Duodenal mucosa (tissue), 2 donors: Measurements from ENCODE around the gene OR13G1.
"Not testable (repeated sequence)": the region's sequence is repeated elsewhere in the genome, so short reads cannot be mapped to it uniquely, and the experiment has no call there.

Experiments used
- H3K27ac ChIP-seq: one replicate; pipeline ENCODE4 v1.7.0; 2013; ENCODE audit warnings: low read depth, low read length
- H3K27me3 ChIP-seq, 2 donors: one replicate each; pipeline ENCODE4 v1.7.0; 2013; ENCODE audit warnings: low read length in 2 of 2, control low read depth in 1 of 2; ENCODE audit not compliant: insufficient read depth in 2 of 2, control insufficient read depth in 1 of 2
- H3K36me3 ChIP-seq, 2 donors: one replicate each; pipeline ENCODE4 v1.7.0; 2013; ENCODE audit warnings: low read length in 2 of 2, control low read depth in 1 of 2; ENCODE audit not compliant: insufficient read depth in 2 of 2, control insufficient read depth in 1 of 2
- H3K4me1 ChIP-seq, 2 donors: one replicate each; pipeline ENCODE4 v1.7.0; 2013; ENCODE audit warnings: low read length in 2 of 2, control low read depth in 1 of 2; ENCODE audit not compliant: insufficient read depth in 2 of 2, control insufficient read depth in 1 of 2
- H3K4me3 ChIP-seq, 2 donors: one replicate each; pipeline ENCODE4 v1.7.0; 2013; ENCODE audit warnings: low read length in 2 of 2, low read depth in 1 of 2
- H3K9ac ChIP-seq, 2 donors: one replicate each; pipeline ENCODE4 v1.7.0; 2013; ENCODE audit warnings: low read length in 2 of 2, low read depth in 1 of 2
- H3K9me3 ChIP-seq, 2 donors: one replicate each; pipeline ENCODE4 v1.7.0; 2013; ENCODE audit warnings: low read length in 2 of 2, control low read depth in 1 of 2; ENCODE audit not compliant: control insufficient read depth in 1 of 2

OR13G1 gene, protein sequence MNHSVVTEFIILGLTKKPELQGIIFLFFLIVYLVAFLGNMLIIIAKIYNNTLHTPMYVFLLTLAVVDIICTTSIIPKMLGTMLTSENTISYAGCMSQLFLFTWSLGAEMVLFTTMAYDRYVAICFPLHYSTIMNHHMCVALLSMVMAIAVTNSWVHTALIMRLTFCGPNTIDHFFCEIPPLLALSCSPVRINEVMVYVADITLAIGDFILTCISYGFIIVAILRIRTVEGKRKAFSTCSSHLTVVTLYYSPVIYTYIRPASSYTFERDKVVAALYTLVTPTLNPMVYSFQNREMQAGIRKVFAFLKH

DNA sequence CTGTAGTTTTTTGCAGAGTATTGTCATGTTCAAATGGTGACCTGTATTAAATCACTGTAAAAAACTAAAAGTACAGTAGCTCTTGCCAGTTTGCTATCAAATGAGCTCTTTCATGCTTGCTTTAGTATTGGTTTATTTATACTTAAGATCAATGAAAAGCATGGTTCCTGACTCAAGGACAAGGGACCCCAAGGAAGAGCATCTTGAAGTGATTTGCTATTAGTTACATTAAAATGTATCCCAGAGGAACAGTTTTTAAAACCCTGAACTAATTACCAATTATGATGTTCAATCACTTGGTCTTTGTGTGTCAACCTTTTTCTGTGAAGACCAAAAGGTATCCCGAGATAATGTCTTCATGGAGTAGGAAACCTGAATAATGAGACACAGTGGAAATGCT lies at the start of gene OR13G1:
Gene OR13G1, minus strand, starts transcription at position 101 of the 400 bp plus-strand sequence. CDS start 6,698 bp downstream, outside the sequence.
- H3K4me3 ChIP-seq: no peak within 1 kb of the TSS
- no peaks in the 10 kb centered on the region for H3K27me3 ChIP-seq
- H3K27ac ChIP-seq: no peak within 1 kb of the TSS
- H3K9me3 ChIP-seq: no peaks in the 10 kb centered on the region
- no peaks in the 10 kb centered on the region for H3K4me1 ChIP-seq
- H3K36me3 ChIP-seq: no peaks in the 10 kb centered on the region
- no peak within 1 kb of the TSS for H3K9ac ChIP-seq

DNA sequence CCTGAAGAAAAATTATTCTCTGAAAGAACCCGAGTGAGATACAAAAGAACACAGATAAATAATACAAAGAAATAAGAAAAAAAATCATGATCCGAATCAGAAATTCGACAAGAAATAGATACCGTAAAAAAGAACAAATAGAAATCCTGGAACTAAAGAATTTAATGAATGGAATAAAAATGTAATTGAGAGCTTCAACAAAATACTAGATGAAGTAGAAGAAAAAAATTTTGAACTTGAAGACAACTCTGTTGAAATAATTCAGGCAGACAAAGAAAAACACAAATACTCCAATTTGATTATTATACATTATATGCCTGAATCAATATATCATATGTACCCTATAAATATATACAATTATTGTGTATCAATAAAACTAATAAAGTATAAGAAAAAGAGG lies 41.7 kb upstream of the OR13G1 start:
- Histone ChIP-seq H3K4me1 (no peaks in the 10 kb centered on the region), H3K36me3 (no peaks in the 10 kb centered on the region), H3K4me3 (no peak overlapping the region), H3K9ac (no peak overlapping the region), H3K27me3 (no peaks in the 10 kb centered on the region), H3K9me3 (peaks cover 12 to 18% of the 10 kb centered on the region in 2 donors), H3K27ac (no peak overlapping the region)

DNA sequence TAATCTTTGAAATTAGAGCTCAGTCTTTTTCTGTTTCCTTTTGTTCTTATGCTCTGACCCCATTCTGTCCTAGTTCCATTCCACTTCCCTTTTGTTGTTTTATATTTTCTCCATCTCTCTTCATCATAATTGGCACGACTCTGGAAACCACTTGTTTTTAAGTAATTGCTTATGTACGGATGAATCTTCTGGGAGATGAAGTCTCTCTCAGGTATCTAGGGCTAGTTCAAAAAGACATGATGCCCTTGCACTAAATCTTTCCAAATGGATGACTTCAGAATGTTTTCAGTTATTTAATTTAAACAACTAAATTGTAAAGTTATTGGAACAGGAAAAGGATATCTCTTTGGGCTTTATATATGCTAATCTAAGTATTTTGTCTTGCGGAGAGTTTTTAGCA lies 37.0 kb upstream of the OR13G1 start, which contains the start of gene OR6F1:
Gene OR6F1, minus strand, starts transcription at position 101 of the 400 bp plus-strand sequence. CDS start 3,891 bp downstream, outside the sequence.
- Histone ChIP-seq H3K27ac (no peak within 1 kb of the TSS), H3K27me3 (no peaks in the 10 kb centered on the region), H3K4me1 (no peaks in the 10 kb centered on the region), H3K4me3 (no peak within 1 kb of the TSS), H3K36me3 (no peaks in the 10 kb centered on the region), H3K9me3 (peaks cover 8 to 11% of the 10 kb centered on the region in 2 donors), H3K9ac (no peak within 1 kb of the TSS)

DNA sequence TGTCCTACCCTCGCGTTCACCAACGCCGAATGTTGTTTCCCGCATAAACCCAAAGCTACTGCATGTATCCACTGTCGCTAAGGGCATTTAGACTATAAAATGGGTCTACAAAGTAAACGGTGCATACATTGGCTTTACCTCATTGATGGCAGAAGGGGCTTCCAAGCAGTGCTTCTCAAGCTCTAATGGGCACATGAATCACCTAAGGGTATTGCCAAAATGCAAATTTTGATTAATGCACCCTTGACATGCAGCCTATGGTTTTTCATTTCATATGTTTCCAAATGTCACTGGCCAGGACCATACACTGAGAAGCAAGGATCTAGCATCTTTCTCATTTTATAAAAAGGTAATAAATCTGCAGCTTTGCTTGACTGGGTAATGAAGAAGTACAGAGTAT lies 34.2 kb upstream of the OR13G1 start:
- peaks cover 0 to 7% of the 10 kb centered on the region in 2 donors for H3K9me3 ChIP-seq

DNA sequence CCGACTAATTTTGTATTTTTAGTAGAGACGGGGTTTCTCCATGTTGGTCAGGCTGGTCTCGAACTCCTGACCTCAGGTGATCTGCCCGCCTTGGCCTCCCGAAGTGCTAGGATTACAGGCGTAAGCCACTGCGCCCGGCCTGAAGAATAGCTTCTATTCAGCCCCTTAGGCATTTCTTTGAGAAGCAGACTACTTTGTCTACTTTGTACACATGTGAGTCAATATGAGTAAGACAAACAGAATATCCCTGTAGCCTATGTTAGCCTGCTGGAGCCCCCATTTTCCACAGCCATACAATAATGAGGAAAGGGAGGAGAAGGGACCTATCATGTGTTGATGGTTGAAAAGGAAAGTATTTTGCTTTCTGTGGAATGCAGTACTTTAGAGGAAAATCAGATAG lies 31.1 kb upstream of the OR13G1 start:
- not testable (repeated sequence) for H3K36me3 ChIP-seq, H3K4me1 ChIP-seq, H3K9ac ChIP-seq, H3K27me3 ChIP-seq, H3K27ac ChIP-seq, H3K9me3 ChIP-seq, H3K4me3 ChIP-seq

More for the DNA sequence above, 34.2 kb upstream of the OR13G1 start:
- no peak overlapping the region for H3K27ac ChIP-seq
- H3K4me3 ChIP-seq: no peak overlapping the region
- no peak overlapping the region for H3K9ac ChIP-seq
- H3K4me1 ChIP-seq: no peaks in the 10 kb centered on the region
- H3K36me3 ChIP-seq: no peaks in the 10 kb centered on the region
- no peaks in the 10 kb centered on the region for H3K27me3 ChIP-seq

DNA sequence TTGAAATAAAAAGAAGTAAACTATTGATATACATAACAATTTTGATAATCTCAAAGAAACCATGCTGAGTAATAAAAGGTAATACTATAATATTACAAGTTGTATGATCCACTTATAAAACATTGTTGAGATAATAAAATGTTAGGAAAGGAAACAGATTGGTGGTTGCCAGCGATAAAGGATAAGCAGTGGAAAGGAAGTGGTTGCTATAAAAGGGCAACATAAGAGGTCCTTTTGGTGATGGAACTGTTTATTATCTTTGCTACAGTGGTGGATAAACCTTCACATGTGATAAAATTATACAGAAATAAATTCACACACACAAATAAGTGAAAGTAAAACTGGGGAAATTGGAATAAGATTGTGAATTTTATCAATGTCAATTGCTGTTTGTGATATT lies 21.8 kb upstream of the OR13G1 start:
- Histone ChIP-seq H3K27me3 (no peaks in the 10 kb centered on the region), H3K27ac (no peak overlapping the region), H3K4me1 (no peaks in the 10 kb centered on the region), H3K9me3 (peaks cover 7 to 12% of the 10 kb centered on the region in 2 donors), H3K36me3 (no peaks in the 10 kb centered on the region), H3K4me3 (no peak overlapping the region), H3K9ac (no peak overlapping the region)

DNA sequence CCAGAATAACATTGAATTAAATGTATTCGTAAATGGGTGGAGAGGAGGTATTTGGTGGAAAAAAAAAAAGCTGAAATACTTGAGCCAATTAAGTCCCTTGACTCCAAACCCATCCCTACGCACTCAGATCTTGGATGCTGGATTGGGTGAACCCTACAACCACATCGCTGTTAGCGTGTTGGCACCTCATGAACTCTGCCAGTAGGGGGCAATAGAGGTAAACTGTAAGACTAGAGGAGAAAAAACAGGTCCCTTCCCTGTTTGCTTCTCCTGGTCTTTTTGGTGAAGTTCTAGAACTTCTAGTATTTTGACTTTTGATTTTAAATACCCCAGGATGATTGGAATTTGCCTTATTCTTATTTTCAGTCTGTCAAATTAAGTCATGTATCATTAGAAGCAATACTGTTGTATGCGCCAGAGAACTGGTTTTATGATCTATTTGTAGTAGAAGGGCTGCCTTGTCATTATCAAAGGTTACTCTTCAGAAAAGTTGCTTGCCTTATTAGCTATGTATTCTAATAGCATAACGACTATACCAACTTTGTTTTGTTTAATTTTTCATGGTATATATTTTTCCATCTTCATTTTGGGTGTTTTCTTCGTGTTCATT lies 1.9 kb upstream of the OR13G1 start:
- H3K9me3 ChIP-seq: no peaks in the 10 kb centered on the region
- H3K9ac ChIP-seq: no peak overlapping the region
- no peaks in the 10 kb centered on the region for H3K4me1 ChIP-seq
- no peaks in the 10 kb centered on the region for H3K27me3 ChIP-seq
- no peak overlapping the region for H3K4me3 ChIP-seq
- no peaks in the 10 kb centered on the region for H3K36me3 ChIP-seq
- no peak overlapping the region for H3K27ac ChIP-seq

DNA sequence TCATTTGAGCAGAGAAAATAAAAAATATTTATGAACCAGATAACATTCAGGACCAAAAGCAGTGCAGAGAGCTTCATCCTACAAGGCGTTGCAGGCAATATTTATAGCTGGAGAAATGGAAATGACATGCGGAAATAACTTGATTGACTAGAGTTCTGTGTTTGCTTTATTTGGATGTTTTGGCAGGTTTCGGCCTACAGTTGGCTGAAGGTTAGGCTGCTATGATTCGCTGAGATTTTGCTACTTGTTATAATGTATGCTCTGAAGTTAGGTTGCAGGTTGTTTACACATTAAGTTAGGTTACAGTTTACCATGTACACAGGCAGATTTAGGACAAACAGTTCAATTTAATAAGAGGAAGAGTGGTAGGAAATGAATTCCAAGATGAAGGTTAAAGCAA lies 632 bp upstream of the OR13G1 start:
- no peaks in the 10 kb centered on the region for H3K9me3 ChIP-seq
- no peak overlapping the region for H3K9ac ChIP-seq
- H3K4me3 ChIP-seq: no peak overlapping the region
- H3K27ac ChIP-seq: no peak overlapping the region
- H3K27me3 ChIP-seq: no peaks in the 10 kb centered on the region
- no peaks in the 10 kb centered on the region for H3K4me1 ChIP-seq
- no peaks in the 10 kb centered on the region for H3K36me3 ChIP-seq

DNA sequence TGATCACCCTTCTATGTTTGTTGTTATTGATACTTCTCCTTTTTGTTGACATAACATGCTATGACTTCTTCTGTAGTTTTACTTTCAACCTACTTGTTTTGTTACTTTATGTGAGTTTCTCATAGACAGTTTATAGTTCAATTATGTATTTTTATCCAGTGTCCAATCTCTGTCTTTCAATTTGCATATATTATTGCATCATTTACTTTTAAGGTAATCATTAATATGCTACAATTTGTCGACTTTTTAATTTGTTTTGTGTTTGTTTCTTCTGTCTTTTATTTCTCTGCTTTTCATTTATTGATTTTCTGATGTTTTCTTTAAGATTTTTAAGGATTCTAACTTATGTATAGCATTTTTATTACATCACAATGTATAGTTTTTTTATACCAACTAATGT lies 10.3 kb downstream of the OR13G1 start:
- H3K9ac ChIP-seq: no peak overlapping the region
- H3K27me3 ChIP-seq: no peaks in the 10 kb centered on the region
- H3K4me1 ChIP-seq: no peaks in the 10 kb centered on the region
- H3K36me3 ChIP-seq: no peaks in the 10 kb centered on the region
- no peak overlapping the region for H3K27ac ChIP-seq
- H3K4me3 ChIP-seq: no peak overlapping the region
- H3K9me3 ChIP-seq: peaks cover 0 to 5% of the 10 kb centered on the region in 2 donors

DNA sequence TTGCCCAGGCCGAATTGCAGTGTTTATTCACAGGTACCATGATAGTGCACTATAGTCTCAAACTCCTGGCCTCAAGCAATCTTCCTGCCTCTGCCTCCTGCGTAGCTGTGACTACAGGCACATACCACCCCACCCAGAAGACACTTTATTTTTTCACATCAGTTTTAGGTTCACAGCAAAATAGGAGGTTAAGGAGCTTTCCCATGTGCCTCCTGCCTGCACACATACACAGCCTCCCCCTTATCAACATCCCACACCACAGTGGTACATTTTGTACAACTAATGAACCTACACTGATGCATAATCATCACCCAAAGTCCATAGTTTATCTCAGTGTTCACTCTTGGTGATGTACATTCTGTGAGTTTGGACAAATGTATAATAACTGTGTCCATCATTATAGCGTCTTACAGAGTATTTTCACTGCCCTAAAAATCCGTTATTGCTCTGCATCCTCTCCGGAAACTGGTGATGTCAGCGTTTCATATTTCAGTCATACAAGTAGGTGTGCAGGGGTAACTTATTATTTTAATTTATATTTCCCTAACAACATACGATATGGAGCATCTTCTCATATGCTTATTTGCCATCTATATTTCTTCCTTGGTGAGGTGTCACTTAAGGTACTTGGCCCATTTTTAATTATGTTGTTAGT lies 23.2 kb downstream of the OR13G1 start:
- H3K9ac ChIP-seq: no peak overlapping the region
- H3K36me3 ChIP-seq: no peaks in the 10 kb centered on the region
- no peak overlapping the region for H3K4me3 ChIP-seq
- H3K9me3 ChIP-seq: no peaks in the 10 kb centered on the region
- no peak overlapping the region for H3K27ac ChIP-seq
- no peaks in the 10 kb centered on the region for H3K27me3 ChIP-seq
- H3K4me1 ChIP-seq: no peaks in the 10 kb centered on the region
